NCI-H748 treated with DMSO at 0.1 percent for 48 hours (cell line): Measurements from ENCODE around the gene ZNF300.
"Not testable (repeated sequence)": the region's sequence is repeated elsewhere in the genome, so short reads cannot be mapped to it uniquely, and the experiment has no call there.

Experiments used
- DNase-seq: peaks from one replicate; lab custom pipeline; 2025; lab: John Stamatoyannopoulos, UW

ZNF300 gene

DNA sequence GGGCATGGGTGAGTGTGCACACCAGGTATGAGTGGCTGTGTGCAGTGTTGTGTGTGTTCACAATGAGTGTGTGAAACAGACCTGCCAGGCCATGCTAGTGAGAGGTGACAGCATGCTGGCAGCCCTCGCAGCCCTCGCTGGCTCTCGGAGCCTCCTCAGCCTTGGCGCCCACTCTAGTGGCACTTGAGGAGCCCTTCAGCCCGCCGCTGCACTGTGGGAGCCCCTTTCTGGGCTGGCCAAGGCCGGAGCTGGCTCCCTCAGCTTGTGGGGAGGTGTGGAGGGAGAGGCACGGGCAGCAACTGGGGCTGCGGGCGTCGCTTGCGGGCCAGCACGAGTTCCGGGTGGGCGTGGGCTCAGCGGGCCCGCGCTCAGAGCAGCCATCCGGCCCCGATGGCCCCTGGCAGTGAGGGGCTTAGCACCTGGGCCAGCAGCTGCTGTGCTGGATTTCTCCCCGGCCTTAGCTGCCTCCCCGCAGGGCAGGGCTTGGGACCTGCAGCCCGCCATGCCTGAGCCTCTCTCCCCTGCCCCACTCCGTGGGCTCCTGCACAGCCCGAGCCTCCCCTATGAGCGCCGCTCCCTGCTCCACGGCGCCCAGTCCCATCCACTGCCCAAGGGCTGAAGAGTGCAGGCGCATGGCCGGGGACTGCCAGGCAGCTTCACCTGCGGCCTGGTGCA is 59.5 kb downstream of the ZNF300 start:
- not testable (repeated sequence) for DNase-seq
